ENCODE data around the gene IGLON5.

IGLON5 gene

DNA sequence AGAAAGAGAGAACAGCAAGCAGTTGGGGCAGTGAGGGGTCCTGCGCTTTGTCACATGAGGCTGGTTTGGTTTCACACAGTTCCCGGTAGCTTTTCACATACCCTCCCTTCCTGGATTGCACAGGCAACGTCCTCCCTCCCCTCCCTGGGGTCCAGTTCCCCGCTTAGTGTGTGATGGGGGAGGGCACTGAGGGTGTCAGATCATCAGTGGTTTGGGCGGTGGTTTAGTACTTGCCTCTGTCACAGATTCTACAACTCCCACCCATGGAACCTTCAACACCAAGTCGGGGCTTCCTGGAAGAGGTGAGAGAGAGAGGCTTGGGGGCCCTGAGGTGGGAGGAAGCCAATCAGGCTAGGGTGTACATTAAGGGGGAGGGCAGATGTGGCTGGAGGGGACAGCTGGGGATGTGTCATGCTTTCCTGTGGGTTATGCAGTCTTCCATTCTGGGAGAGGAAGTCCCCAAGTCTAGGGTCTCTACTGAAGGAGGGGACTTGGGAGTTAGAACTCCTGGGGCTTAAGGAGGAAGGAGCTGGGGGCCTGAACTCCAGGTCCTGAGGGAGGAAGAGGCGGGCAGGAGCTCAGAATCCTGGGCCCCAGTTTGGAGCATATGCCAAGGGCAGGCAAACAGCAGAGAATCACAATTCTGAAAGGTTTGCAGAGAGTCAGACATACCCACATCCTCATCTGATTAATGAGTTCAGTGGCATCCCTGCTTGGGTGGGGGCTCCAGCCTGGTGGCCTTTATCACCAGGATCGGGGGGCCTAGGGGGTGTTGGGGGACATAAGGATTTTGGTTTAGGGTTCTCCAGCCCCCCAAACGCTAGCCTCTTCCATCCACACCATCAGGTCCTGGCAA, 61.4 kb downstream of the IGLON5 start, which contains the start of gene NKG7:
NKG7 (minus strand) TSS at position 6 of the 856 bp plus-strand sequence. CDS start 119 bp downstream, outside the sequence.
- Histone ChIP-seq H3K9ac (ENCODE audit: low read length) (no peak within 1 kb of the TSS), H3K4me1 (ENCODE audit: control insufficient read depth, insufficient read depth, low read length) (no peaks in the 10 kb centered on the region), H3K36me3 (ENCODE audit: control insufficient read depth, insufficient read depth, low read length) (no peaks in the 10 kb centered on the region), H3K4me3 (ENCODE audit: low read length) (peak within 1 kb of the TSS; percentile 2), H3K27me3 (ENCODE audit: control insufficient read depth, insufficient read depth, low read length) (no peaks in the 10 kb centered on the region), H3K27ac (ENCODE audit: low read depth, low read length) (no peak within 1 kb of the TSS)

DNA sequence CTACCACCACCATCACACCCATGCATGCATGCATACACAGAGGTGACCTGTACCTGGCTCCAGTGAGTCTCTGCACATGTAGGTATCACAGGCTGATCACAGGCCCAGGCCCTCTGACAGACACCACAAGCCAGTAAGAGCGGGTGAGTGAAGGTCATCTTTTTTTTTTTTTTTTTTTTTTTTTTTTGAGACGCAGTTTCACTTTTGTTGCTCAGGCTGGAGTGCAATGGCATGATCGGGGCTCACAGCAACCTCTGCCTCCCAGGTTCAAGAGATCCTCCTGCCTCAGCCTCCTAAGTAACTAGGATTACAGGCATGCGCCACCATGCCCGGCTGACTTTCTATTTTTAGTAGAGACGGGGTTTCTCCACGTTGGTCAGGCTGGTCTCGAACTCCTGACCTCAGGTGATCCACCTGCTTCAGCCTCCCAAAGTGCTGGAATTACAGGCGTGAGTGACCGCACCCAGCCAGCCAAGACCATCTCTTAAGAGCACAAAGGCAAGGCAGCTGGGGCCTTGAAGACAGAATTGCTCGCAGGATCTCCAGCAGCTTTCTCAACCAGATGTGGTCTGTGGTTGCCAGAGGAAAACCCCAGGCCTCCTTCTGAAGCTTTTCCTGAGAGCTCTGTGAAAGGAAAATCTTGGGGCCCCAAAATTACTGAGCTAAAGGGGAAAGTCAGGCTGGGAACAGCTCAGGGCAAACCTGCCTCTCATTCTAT, 64.2 kb downstream of the IGLON5 start:
- H3K4me1 ChIP-seq (ENCODE audit: control insufficient read depth, insufficient read depth, low read length): no peaks in the 10 kb centered on the region
- no peak overlapping the region for H3K4me3 ChIP-seq (ENCODE audit: low read length)

GRCh38 chr19:51377422-51377821, 66.0 kb downstream of the IGLON5 start:
- Histone ChIP-seq H3K9ac (ENCODE audit: low read length) (no peak overlapping the region), H3K4me3 (ENCODE audit: low read length) (no peak overlapping the region), H3K4me1 (ENCODE audit: control insufficient read depth, insufficient read depth, low read length) (no peaks in the 10 kb centered on the region), H3K27ac (ENCODE audit: low read depth, low read length) (no peak overlapping the region), H3K36me3 (ENCODE audit: control insufficient read depth, insufficient read depth, low read length) (no peaks in the 10 kb centered on the region), H3K27me3 (ENCODE audit: control insufficient read depth, insufficient read depth, low read length) (no peaks in the 10 kb centered on the region)

More for the DNA sequence above, 64.2 kb downstream of the IGLON5 start:
- Histone ChIP-seq H3K27me3 (ENCODE audit: control insufficient read depth, insufficient read depth, low read length) (no peaks in the 10 kb centered on the region), H3K9ac (ENCODE audit: low read length) (no peak overlapping the region), H3K27ac (ENCODE audit: low read depth, low read length) (no peak overlapping the region), H3K36me3 (ENCODE audit: control insufficient read depth, insufficient read depth, low read length) (no peaks in the 10 kb centered on the region)

DNA sequence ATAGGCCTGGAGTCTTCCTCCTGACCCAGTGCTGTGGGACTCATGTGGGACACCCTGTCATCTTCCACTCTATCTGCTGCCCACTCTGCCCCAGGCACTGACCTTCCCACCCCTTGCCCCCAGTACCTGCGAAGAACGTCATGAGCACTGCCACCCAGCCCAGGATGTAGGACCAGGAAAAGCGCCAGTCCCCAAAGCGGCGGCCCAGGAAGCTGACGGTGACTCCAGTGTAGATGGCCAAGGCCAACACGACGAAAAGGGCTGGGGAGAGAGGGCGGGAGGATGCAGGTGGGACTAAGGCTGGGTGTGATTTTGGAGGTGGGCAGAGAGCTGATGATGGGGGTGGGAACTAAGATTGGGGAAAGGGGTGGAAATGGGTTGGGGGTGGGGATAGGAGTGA, 68.9 kb downstream of the IGLON5 start:
- Histone ChIP-seq H3K36me3 (ENCODE audit: control insufficient read depth, insufficient read depth, low read length) (no peaks in the 10 kb centered on the region), H3K27ac (ENCODE audit: low read depth, low read length) (no peak overlapping the region), H3K27me3 (ENCODE audit: control insufficient read depth, insufficient read depth, low read length) (no peaks in the 10 kb centered on the region), H3K9ac (ENCODE audit: low read length) (no peak overlapping the region), H3K4me1 (ENCODE audit: control insufficient read depth, insufficient read depth, low read length) (no peaks in the 10 kb centered on the region), H3K4me3 (ENCODE audit: low read length) (no peak overlapping the region)

Measured in rectal smooth muscle tissue (tissue), 1 donor.